ENCODE results near the gene MYOZ3. TPM values are rescaled to one million over a fixed set of nuclear protein-coding genes. Genes with fewer than 3 reads are reported as not detected.

The MYOZ3 gene
- total and polyA plus RNA-seq, 10 of the 15 experiments (the other 5 are each of a cell fraction or from before 2014, with no cell fraction given) = 0.04 to 1.1 (median 0.10) TPM; not detected in 4

DNA sequence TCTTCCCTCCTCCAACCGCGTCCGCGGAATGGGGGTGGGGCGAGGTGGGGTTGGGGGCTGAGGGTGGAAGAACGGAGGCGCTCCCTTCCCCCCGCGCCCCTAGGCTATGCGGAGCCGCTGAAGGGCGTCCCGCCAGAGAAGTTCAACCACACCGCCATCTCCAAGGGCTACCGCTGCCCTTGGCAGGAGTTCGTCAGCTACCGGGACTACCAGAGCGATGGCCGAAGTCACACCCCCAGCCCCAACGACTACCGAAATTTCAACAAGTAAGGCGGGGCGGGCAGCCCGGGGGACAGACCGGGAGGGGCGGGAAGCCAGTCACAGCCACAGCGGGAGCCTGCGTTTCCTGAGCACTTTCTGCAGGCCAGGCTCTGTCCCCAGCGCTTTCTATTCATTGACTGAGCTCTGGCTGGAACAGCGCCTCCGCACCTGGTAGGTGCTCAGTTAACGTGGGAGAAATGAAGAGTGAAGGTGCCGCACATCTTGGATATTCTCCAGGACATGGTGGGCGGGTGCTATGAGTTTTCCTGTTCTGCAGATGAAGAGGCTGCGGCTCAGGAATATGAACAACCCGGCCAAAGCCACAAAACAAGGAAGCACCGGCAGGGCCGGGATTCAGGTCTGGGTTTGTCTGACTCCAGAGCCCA lies 11.3 kb downstream of the MYOZ3 start:
- peaks cover 2 to 19% of the 10 kb centered on the region in 2 experiments; a peak in 2 of 4 replicates for H3K27me3 ChIP-seq (replicated peaks in 1 of 2; ENCODE audit: control insufficient read depth in 2 of 2, insufficient read depth in 2 of 2, low read length in 1 of 2)
- TF ChIP-seq KDM1A (IDR thresholded peaks at IDR 0.05; ENCODE audit: borderline replicate concordance) = no peak
- TF ChIP-seq ZNF207 (IDR thresholded peaks at IDR 0.05; ENCODE audit: borderline replicate concordance) = no peak
- no peak for TF ChIP-seq BHLHE40 (IDR thresholded peaks at IDR 0.05; ENCODE audit: borderline replicate concordance in 1 of 2, low read depth in 2 of 2, low read length in 1 of 2)
- TF ChIP-seq NR2C1 (IDR thresholded peaks at IDR 0.05) = no peak
- no peak for TF ChIP-seq SREBF1 (IDR thresholded peaks at IDR 0.05; ENCODE audit: low read length)
- TF ChIP-seq REST (IDR thresholded peaks at IDR 0.05; ENCODE audit: low read depth, low read length) = no peak
- TF ChIP-seq SUPT20H (IDR thresholded peaks at IDR 0.05; ENCODE audit: borderline replicate concordance, control insufficient read depth, low read depth, low read length) = no peak
- TF ChIP-seq, protein P1, sequence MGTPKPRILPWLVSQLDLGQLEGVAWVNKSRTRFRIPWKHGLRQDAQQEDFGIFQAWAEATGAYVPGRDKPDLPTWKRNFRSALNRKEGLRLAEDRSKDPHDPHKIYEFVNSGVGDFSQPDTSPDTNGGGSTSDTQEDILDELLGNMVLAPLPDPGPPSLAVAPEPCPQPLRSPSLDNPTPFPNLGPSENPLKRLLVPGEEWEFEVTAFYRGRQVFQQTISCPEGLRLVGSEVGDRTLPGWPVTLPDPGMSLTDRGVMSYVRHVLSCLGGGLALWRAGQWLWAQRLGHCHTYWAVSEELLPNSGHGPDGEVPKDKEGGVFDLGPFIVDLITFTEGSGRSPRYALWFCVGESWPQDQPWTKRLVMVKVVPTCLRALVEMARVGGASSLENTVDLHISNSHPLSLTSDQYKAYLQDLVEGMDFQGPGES (IDR thresholded peaks at IDR 0.05) = no peak
- TF ChIP-seq EGR1 (IDR thresholded peaks at IDR 0.05; ENCODE audit: borderline replicate concordance in 1 of 2, low read depth in 2 of 2, low read length in 2 of 2) = no peak
- ChIA-PET POLR2A (no interaction called here), SMC1A (ENCODE audit: uncharacterized antibody, unreplicated experiment) (no interaction called here), CTCF (no interaction called here), RAD21 (ENCODE audit: unreplicated experiment) (no interaction called here)
- H3K4me3 ChIP-seq = peak overlapping the region; percentile 50; the same call in 1 of the 2 replicates
- no peaks in the 10 kb centered on the region for H3K9me3 ChIP-seq (replicated peaks; ENCODE audit: control insufficient read depth, insufficient read depth, low read length)
- 9% methylated on average over 25 of the region's 38 CpGs for WGBS (ENCODE audit: insufficient coverage, insufficient replicate concordance, low lambda C conversion rate, missing lambda C conversion rate)
- no peak overlapping the region for H3K27ac ChIP-seq (ENCODE audit: control insufficient read depth, insufficient read depth)
- no peaks in the 10 kb centered on the region for H3K79me2 ChIP-seq (ENCODE audit: control insufficient read depth, insufficient read depth, low read length)
- H4K20me1 ChIP-seq (ENCODE audit: control insufficient read depth, insufficient read depth) = no peaks in the 10 kb centered on the region
- no TSS peak for BruUV-seq (replicated peaks)
- in situ Hi-C loops (cut with MboI) = no loop called here
- H3K4me1 ChIP-seq (ENCODE audit: control insufficient read depth, insufficient read depth, low read length) = no peaks in the 10 kb centered on the region
- ATAC-seq (peak; percentile 62), FAIRE-seq (no peak), DNase-seq (ENCODE audit: low read depth, low spot score) (no peak)
- intact Hi-C loops (cut with micrococcal nuclease; ENCODE audit: unreplicated experiment) = no loop called here
- H3K4me2 ChIP-seq (ENCODE audit: control insufficient read depth, insufficient read depth) = peak overlapping the region; percentile 77
- H3K9ac ChIP-seq (ENCODE audit: control insufficient read depth, insufficient read depth, low read length) = no peak overlapping the region; the same call in 1 of the 2 replicates
- peak overlapping the region; percentile 71 for H2AFZ ChIP-seq (ENCODE audit: control insufficient read depth, low read depth, low read length)
- H3K36me3 ChIP-seq (ENCODE audit: control insufficient read depth in 2 of 2, insufficient read depth in 2 of 2, low read length in 1 of 2) = no peaks in the 10 kb centered on the region
